HG03159 (cell line): ENCODE results near the gene ESRRA.

Source experiments
- ATAC-seq: cut with Tn5 transposase; IDR thresholded peaks from one replicate; pipeline ENCODE4 v1.9.1; 2021; ENCODE audit warnings: mild to moderate bottlenecking, moderate library complexity; ENCODE audit not compliant: unreplicated experiment

The ESRRA gene

GRCh38 chr11:64364435-64364834, 59.1 kb downstream of the ESRRA start:
- ATAC-seq, result no peak

- no peak for ATAC-seq
Measured at GRCh38 chr11:64364911-64365310, 59.6 kb downstream of the ESRRA start.
